RWPE1 (cell line): Measurements from ENCODE around the gene KLHL42.
A peak's percentile ranks its signal among the peaks of the same experiment; 100 is the strongest.

ENCODE experiments used
- CTCF ChIA-PET: fragments of 350-600 bp; sonication (Branson Sonifier 250); formaldehyde crosslinking; extraction: SDS; loops from one replicate; lab custom pipeline; 2021; lab: Yijun Ruan, JAX
- POLR2A ChIA-PET: fragments of 400-600 bp; formaldehyde crosslinking; extraction: SDS; loops from one replicate; lab custom pipeline; 2020; ENCODE audit warnings: antibody characterized with exemption; ENCODE audit not compliant: low non-redundant PET; lab: Yijun Ruan, JAX
- DNase-seq: peaks from one replicate; pipeline ENCODE4 v3.0.0; 2012; ENCODE audit warnings: low spot score
- H3K27ac ChIP-seq: fragments of 450-650 bp; 2 replicates; pipeline ENCODE4 v1.5.1; 2017
- CTCF ChIP-seq: fragments of 450-650 bp; conservative IDR thresholded peaks from 2 replicates; pipeline ENCODE4 v1.5.1; 2017; ENCODE audit warnings: low read depth, mild to moderate bottlenecking

The KLHL42 gene

DNA sequence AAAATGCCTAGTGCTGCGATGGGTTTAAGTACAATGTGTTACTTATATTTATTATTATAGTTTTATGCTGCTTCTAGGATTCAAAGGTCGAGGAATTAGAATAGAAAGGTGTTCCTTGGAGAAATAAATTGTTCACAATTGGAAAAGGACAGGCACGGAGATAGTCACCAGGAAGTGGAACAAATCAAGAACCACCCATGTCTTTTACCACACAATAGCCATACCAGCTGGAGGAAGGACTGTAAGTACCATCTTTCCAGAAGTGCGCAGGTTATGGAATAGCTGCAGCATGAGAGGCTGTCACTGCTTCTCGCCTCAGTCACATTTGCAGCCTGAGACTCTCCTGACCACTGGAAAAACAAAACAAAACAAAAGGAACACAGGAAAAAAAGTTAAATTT is 40.5 kb downstream of the KLHL42 start:
- DNase-seq: no peak
- no peak overlapping the region for H3K27ac ChIP-seq
- no peak for TF ChIP-seq CTCF
- ChIA-PET CTCF (interaction anchor here (0.6 to 1.7 kb wide), 12 partner anchors 9 to 372 kb away, joined by 3 to 7 read pairs (median 4); no protein-coding TSS in a partner anchor), POLR2A (no interaction called here)

DNA sequence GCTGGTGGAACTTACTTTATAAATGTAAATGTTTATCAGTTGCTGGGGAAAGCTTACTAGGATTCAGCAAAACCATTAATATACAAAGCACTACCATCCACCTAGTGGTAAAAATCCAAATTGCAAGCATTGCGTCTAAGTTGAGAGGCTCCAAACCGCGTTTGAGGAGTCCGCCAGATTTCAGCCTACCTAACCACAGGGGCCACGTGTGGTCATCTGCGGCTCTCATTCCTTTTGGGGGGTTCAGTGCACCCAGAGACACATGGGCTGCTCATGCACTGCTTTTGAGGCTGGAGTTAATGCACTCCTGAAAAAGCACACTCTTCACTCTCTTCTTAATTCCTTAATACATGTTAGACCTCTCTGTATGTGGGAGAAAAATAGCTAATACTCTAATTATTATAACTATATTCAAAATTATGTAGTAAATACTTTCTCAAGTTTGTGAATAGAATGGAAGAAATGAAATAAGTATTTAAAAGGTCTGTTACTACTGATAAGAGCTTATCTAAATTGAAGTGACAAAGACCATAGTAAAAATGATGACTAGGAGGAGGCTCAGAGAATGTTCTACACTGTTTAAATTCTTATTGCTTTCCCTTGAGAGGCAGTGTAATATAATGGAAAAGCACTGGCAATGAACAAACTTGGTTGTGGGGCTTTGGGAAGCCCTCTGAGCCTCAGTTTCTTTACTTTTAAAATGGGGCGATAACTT is 41.4 kb downstream of the KLHL42 start:
- H3K27ac ChIP-seq: peak overlapping the region; percentile 54; the same call in 1 of the 2 replicates
- TF ChIP-seq CTCF: peak; percentile 62
- ChIA-PET POLR2A (no interaction called here), CTCF (interaction anchor here (0.6 to 1.7 kb wide), 16 partner anchors 9 to 371 kb away, joined by 3 to 7 read pairs (median 4); no protein-coding TSS in a partner anchor)
- peak; percentile 61 for DNase-seq

DNA sequence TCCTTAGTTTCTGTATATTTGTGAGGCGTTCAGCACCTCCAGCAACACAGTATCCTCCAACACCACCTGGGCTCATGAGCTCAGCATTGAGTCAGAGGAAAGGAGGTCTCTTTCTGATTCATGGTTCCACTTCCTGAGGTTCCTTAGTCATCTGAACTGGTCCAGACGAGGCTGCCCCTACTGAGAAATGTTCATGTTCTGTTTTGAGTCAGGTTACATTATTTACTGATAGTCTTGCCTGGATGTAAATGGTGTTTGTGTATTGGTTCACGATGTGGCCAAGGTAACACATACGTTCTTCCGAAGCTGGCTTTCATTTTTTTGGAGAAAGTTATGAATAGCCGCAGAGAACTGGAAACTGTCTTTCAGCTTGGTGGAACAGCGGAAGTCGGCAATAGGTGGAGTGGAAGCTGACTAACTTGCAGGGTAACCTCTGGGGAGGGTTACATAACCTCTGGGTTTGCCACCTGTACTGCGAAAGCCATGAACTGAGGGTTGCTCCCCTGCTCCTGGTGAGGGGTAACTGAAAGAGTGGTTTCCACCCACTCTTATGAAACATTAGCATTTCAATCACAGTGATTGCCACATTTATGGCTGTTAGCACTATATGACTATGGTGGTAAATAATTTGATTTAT is 42.2 kb downstream of the KLHL42 start:
- CTCF ChIA-PET: interaction anchor here (0.6 to 1.4 kb wide), 6 partner anchors 10 to 1267 kb away, joined by 3 to 7 read pairs (median 3); no protein-coding TSS in a partner anchor
- POLR2A ChIA-PET: no interaction called here
- TF ChIP-seq CTCF: no peak
- DNase-seq: peak; percentile 89
- H3K27ac ChIP-seq: peak overlapping the region; percentile 68; the same call in 1 of the 2 replicates

GRCh38 chr12:27823038-27823437 is 43.0 kb downstream of the KLHL42 start:
- ChIA-PET POLR2A (no interaction called here), CTCF (no interaction called here)
- H3K27ac ChIP-seq: no peak overlapping the region
- DNase-seq: no peak
- no peak for TF ChIP-seq CTCF

DNA sequence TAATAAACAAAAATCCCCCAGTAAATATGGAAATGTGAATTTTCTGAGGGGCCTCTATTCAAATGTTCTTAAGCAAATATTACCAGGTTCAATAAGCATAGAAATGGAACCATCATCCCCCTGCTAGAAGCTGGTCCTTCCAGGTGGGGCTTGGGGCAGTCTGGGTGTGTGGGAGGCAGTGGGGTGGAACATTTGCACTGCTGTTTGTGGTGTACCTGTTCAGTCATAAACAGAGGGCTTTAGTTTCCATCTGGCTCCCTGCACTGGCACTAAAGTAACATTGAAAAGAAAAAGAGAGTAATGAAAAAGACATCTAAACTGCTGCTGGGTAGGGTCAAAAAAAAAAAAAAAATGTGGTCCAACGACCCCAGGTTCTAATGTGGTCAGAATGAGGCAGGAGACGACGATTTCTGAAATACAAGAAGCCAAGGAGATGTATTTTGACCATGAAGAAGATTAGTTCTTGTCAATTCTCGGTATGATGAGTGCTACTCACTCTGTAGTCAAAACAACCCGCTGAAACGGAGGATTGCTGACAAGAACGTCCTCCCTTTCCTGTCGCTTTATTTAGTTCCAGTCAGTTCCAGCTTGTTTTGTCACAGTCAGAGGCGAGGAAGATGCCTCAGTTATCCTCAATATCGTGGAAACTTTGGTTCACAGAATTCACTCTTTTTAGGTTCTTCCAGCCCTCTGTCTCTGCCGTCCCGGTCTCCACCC is 44.3 kb downstream of the KLHL42 start:
- no peak for TF ChIP-seq CTCF
- POLR2A ChIA-PET: no interaction called here
- H3K27ac ChIP-seq: no peak overlapping the region
- CTCF ChIA-PET: no interaction called here
- DNase-seq: no peak

DNA sequence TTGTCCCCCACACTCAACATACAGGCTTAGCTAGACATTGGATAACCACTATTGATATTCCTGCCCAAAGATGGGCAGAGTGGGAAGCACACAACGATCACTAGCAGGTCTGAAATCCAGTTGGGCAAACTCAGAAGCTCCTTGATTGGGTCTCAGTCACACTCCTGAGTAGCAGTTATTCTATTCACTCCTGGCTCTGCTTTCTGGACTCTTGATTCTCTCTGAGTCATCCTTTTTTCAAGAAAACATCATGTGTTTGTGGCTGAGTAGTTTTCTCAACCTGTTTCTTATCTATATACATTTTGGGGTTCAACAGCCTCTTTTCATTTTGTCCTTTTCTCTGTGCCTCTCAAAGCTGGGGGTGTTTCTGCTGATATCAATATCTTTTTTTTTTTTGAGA is 46.0 kb downstream of the KLHL42 start:
- H3K27ac ChIP-seq: no peak overlapping the region
- CTCF ChIA-PET: no interaction called here
- POLR2A ChIA-PET: no interaction called here
- no peak for DNase-seq
- TF ChIP-seq CTCF: no peak
